ENCODE data around the gene MEGF11.

MEGF11 gene

GRCh38 chr15:65901836-65902235 is 351.7 kb downstream of the MEGF11 start:
- no peaks in the 10 kb centered on the region for H3K27me3 ChIP-seq (ENCODE audit: low read depth, low read length)
- peaks cover 28 to 46% of the 10 kb centered on the region in 2 donors for H3K36me3 ChIP-seq (ENCODE audit: control insufficient read depth in 1 of 2, insufficient read depth in 2 of 2, low read length in 2 of 2)
- H3K27ac ChIP-seq (ENCODE audit: low read length), result no peak overlapping the region

GRCh38 chr15:65901336-65901735 is 352.2 kb downstream of the MEGF11 start:
- Histone ChIP-seq H3K4me1 (ENCODE audit: control insufficient read depth in 1 of 2, insufficient read depth in 2 of 2, low read length in 2 of 2) (no peaks in the 10 kb centered on the region), H3K9me3 (ENCODE audit: control insufficient read depth in 1 of 2, low read length in 2 of 2) (no peaks in the 10 kb centered on the region), H3K4me3 (ENCODE audit: low read depth in 1 of 2, low read length in 2 of 2) (no peak overlapping the region), H3K27ac (ENCODE audit: low read length) (no peak overlapping the region), H3K27me3 (ENCODE audit: low read depth, low read length) (no peaks in the 10 kb centered on the region), H3K36me3 (ENCODE audit: control insufficient read depth in 1 of 2, insufficient read depth in 2 of 2, low read length in 2 of 2) (peaks cover 32 to 46% of the 10 kb centered on the region in 2 donors)

More at GRCh38 chr15:65901836-65902235, 351.7 kb downstream of the MEGF11 start:
- H3K4me3 ChIP-seq (ENCODE audit: low read depth in 1 of 2, low read length in 2 of 2), result no peak overlapping the region
- H3K4me1 ChIP-seq (ENCODE audit: control insufficient read depth in 1 of 2, insufficient read depth in 2 of 2, low read length in 2 of 2), result no peaks in the 10 kb centered on the region
- no peaks in the 10 kb centered on the region for H3K9me3 ChIP-seq (ENCODE audit: control insufficient read depth in 1 of 2, low read length in 2 of 2)

DNA sequence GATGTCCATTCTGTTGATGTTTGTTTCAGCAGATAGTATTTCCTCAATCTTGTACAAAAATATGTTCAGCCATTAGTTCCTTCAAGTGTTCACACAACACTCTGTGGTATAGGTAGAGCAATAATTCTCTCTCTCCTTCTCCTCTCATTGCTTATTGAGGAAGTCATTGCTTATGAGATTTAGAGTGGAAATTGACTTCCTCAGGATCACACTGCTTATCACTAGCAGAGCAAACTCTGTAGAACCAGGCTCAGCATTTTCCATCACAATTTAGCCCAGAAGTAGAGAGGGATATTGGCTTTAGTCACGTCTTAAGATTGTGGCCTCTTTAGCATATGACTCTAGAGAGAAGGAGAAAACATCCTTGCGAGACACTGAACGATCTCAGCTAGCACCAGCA is 353.1 kb downstream of the MEGF11 start:
- no peaks in the 10 kb centered on the region for H3K27me3 ChIP-seq (ENCODE audit: low read depth, low read length)
- no peak overlapping the region for H3K4me3 ChIP-seq (ENCODE audit: low read depth in 1 of 2, low read length in 2 of 2)
- H3K9me3 ChIP-seq (ENCODE audit: control insufficient read depth in 1 of 2, low read length in 2 of 2), result no peaks in the 10 kb centered on the region
- H3K27ac ChIP-seq (ENCODE audit: low read length), result no peak overlapping the region
- H3K4me1 ChIP-seq (ENCODE audit: control insufficient read depth in 1 of 2, insufficient read depth in 2 of 2, low read length in 2 of 2), result no peaks in the 10 kb centered on the region
- peaks cover 33 to 41% of the 10 kb centered on the region in 2 donors for H3K36me3 ChIP-seq (ENCODE audit: control insufficient read depth in 1 of 2, insufficient read depth in 2 of 2, low read length in 2 of 2)

GRCh38 chr15:65896236-65896635 is 357.3 kb downstream of the MEGF11 start:
- H3K36me3 ChIP-seq (ENCODE audit: control insufficient read depth in 1 of 2, insufficient read depth in 2 of 2, low read length in 2 of 2), result peaks cover 27 to 33% of the 10 kb centered on the region in 2 donors
- no peaks in the 10 kb centered on the region for H3K9me3 ChIP-seq (ENCODE audit: control insufficient read depth in 1 of 2, low read length in 2 of 2)
- no peak overlapping the region for H3K27ac ChIP-seq (ENCODE audit: low read length)
- no peak overlapping the region for H3K4me3 ChIP-seq (ENCODE audit: low read depth in 1 of 2, low read length in 2 of 2)
- no peaks in the 10 kb centered on the region for H3K4me1 ChIP-seq (ENCODE audit: control insufficient read depth in 1 of 2, insufficient read depth in 2 of 2, low read length in 2 of 2)
- H3K27me3 ChIP-seq (ENCODE audit: low read depth, low read length), result no peaks in the 10 kb centered on the region

DNA sequence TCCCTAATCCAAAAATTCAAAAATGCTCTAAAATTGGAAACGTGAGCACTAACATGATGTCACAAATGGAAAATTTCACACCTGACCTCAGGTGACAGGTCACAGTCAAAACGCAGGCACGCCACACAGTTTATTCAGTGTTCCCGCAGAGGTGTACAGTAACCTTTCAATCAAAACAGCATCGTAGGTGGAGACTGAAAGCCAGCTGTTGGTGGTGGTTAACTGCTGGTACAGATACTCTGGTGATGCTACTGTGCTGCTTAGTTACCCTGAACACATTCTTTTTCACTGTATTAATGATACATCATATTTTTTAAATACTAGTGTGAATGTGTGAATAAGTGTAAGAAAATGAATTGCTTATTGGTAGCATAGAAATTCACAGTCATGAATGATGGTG is 360.5 kb downstream of the MEGF11 start:
- H3K36me3 ChIP-seq (ENCODE audit: control insufficient read depth in 1 of 2, insufficient read depth in 2 of 2, low read length in 2 of 2), result peaks cover 19 to 34% of the 10 kb centered on the region in 2 donors
- H3K9me3 ChIP-seq (ENCODE audit: control insufficient read depth in 1 of 2, low read length in 2 of 2), result no peaks in the 10 kb centered on the region
- H3K4me1 ChIP-seq (ENCODE audit: control insufficient read depth in 1 of 2, insufficient read depth in 2 of 2, low read length in 2 of 2), result no peaks in the 10 kb centered on the region
- H3K4me3 ChIP-seq (ENCODE audit: low read depth in 1 of 2, low read length in 2 of 2), result no peak overlapping the region
- no peak overlapping the region for H3K27ac ChIP-seq (ENCODE audit: low read length)
- H3K27me3 ChIP-seq (ENCODE audit: low read depth, low read length), result no peaks in the 10 kb centered on the region

DNA sequence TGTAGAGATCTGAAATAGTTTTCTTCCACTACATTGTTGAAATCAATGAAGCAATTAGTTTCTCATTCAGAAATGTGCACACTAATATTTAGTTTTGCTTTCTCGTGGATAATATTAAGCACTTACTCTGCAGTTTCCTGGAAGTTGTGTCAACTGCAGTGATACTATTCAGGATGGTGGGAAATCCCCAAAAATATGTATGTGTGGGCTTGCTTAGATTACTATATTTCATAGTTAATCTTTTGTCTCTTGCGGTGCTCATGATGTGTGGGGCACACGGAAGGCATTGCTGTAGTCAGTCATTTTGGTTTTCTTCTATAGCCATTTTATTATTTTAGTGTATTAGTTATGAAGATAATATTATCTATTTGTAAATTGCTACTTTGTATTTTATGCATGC is 364.6 kb downstream of the MEGF11 start:
- Histone ChIP-seq H3K9me3 (ENCODE audit: control insufficient read depth in 1 of 2, low read length in 2 of 2) (no peaks in the 10 kb centered on the region), H3K36me3 (ENCODE audit: control insufficient read depth in 1 of 2, insufficient read depth in 2 of 2, low read length in 2 of 2) (peaks cover 32 to 45% of the 10 kb centered on the region in 2 donors), H3K4me1 (ENCODE audit: control insufficient read depth in 1 of 2, insufficient read depth in 2 of 2, low read length in 2 of 2) (no peaks in the 10 kb centered on the region), H3K4me3 (ENCODE audit: low read depth in 1 of 2, low read length in 2 of 2) (no peak overlapping the region), H3K27me3 (ENCODE audit: low read depth, low read length) (no peaks in the 10 kb centered on the region), H3K27ac (ENCODE audit: low read length) (no peak overlapping the region)

DNA sequence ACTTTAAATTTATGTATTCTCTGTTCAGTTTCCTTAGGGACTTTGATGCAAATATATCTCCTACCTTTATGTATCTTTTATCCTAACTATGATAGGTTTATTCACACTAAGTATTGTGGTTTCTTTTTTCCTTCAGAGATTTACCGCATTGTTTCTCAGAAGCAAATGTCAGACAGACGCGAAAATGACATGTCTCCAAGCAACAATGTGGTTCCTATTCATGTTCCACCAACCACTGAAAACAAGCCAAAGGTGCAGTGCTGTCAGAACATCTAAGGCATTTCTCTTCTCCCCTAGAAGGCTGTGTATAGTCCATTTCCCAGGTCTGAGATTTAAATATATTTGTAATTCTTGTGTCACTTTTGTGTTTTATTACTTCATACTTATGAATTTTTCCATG is 366.0 kb downstream of the MEGF11 start:
- Histone ChIP-seq H3K27me3 (ENCODE audit: low read depth, low read length) (no peaks in the 10 kb centered on the region), H3K36me3 (ENCODE audit: control insufficient read depth in 1 of 2, insufficient read depth in 2 of 2, low read length in 2 of 2) (peaks cover 30 to 51% of the 10 kb centered on the region in 2 donors), H3K9me3 (ENCODE audit: control insufficient read depth in 1 of 2, low read length in 2 of 2) (no peaks in the 10 kb centered on the region), H3K4me1 (ENCODE audit: control insufficient read depth in 1 of 2, insufficient read depth in 2 of 2, low read length in 2 of 2) (no peaks in the 10 kb centered on the region), H3K27ac (ENCODE audit: low read length) (no peak overlapping the region), H3K4me3 (ENCODE audit: low read depth in 1 of 2, low read length in 2 of 2) (no peak overlapping the region)

DNA sequence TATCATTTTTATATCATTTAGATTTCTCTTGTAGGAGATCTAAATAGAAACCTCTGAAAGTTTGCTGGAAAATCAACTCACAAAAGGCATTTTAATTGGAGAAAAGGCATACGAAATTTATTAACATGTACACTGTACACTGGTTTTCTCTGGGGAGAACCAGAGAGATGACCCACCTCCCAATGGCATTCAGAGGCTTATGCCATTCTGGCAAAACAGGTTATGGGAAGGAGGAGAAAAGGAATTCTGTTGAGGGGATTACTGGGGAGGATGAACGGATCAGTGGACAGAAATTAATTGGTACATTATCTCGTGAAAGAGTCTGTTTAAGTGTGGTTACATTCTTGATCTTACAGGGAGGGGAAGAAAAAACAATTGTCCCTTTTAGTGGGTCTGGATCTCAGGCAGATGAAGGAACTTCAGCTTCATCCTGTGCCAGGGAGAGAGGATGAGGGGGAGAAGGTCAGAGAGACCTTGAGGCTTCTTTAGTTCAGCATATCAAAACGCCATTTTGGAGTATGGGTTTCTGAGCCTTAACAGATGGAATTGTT is 367.8 kb downstream of the MEGF11 start:
- no peaks in the 10 kb centered on the region for H3K9me3 ChIP-seq (ENCODE audit: control insufficient read depth in 1 of 2, low read length in 2 of 2)
- no peak overlapping the region for H3K4me3 ChIP-seq (ENCODE audit: low read depth in 1 of 2, low read length in 2 of 2)
- H3K4me1 ChIP-seq (ENCODE audit: control insufficient read depth in 1 of 2, insufficient read depth in 2 of 2, low read length in 2 of 2), result no peaks in the 10 kb centered on the region
- H3K27me3 ChIP-seq (ENCODE audit: low read depth, low read length), result no peaks in the 10 kb centered on the region
- H3K27ac ChIP-seq (ENCODE audit: low read length), result no peak overlapping the region
- peaks cover 32 to 51% of the 10 kb centered on the region in 2 donors for H3K36me3 ChIP-seq (ENCODE audit: control insufficient read depth in 1 of 2, insufficient read depth in 2 of 2, low read length in 2 of 2)

GRCh38 chr15:65884511-65884910 is 369.0 kb downstream of the MEGF11 start:
- Histone ChIP-seq H3K4me1 (ENCODE audit: control insufficient read depth in 1 of 2, insufficient read depth in 2 of 2, low read length in 2 of 2) (no peaks in the 10 kb centered on the region), H3K4me3 (ENCODE audit: low read depth in 1 of 2, low read length in 2 of 2) (no peak overlapping the region), H3K27ac (ENCODE audit: low read length) (no peak overlapping the region), H3K9me3 (ENCODE audit: control insufficient read depth in 1 of 2, low read length in 2 of 2) (no peaks in the 10 kb centered on the region), H3K36me3 (ENCODE audit: control insufficient read depth in 1 of 2, insufficient read depth in 2 of 2, low read length in 2 of 2) (peaks cover 39 to 50% of the 10 kb centered on the region in 2 donors), H3K27me3 (ENCODE audit: low read depth, low read length) (no peaks in the 10 kb centered on the region)

- H3K4me3 ChIP-seq (ENCODE audit: low read depth in 1 of 2, low read length in 2 of 2), result no peak overlapping the region
- H3K27ac ChIP-seq (ENCODE audit: low read length), result no peak overlapping the region
- no peaks in the 10 kb centered on the region for H3K9me3 ChIP-seq (ENCODE audit: control insufficient read depth in 1 of 2, low read length in 2 of 2)
- H3K4me1 ChIP-seq (ENCODE audit: control insufficient read depth in 1 of 2, insufficient read depth in 2 of 2, low read length in 2 of 2), result no peaks in the 10 kb centered on the region
- H3K36me3 ChIP-seq (ENCODE audit: control insufficient read depth in 1 of 2, insufficient read depth in 2 of 2, low read length in 2 of 2), result peaks cover 41 to 44% of the 10 kb centered on the region in 2 donors
- H3K27me3 ChIP-seq (ENCODE audit: low read depth, low read length), result no peaks in the 10 kb centered on the region
Observed at GRCh38 chr15:65883571-65883970, 370.0 kb downstream of the MEGF11 start.

DNA sequence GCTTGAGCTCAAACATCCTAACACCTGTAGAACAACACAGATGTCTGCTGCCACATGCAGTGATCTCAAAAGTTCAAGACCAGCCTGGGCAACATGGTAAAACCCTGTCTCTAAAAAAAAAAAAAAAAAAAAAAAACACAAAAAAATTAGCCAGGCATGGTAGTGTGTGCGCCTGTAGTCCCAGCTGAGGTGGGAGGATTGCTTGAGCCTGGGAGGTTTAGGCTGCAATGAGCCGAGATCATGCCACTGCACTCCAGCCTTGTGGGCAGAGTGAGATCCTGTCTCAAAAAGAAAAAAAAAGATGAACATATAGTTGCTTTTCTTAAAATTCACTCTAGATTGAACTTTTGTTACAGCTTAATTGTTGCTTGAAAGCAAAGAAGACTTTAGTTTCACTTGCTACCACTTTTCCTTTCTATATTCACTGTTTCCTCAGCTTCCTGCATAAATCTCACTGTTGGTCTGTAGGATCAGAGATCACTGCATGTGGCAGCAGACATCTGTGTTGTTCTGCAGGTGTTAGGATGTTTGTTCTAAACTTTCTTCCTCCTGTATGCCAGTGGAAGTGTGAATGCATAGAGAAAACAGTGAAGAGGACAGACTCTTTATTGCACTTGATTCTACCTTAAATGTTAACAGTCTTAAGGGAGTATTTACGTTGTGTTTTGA is 371.6 kb downstream of the MEGF11 start:
- no peak overlapping the region for H3K27ac ChIP-seq (ENCODE audit: low read length)
- peaks cover 40 to 41% of the 10 kb centered on the region in 2 donors for H3K36me3 ChIP-seq (ENCODE audit: control insufficient read depth in 1 of 2, insufficient read depth in 2 of 2, low read length in 2 of 2)
- H3K27me3 ChIP-seq (ENCODE audit: low read depth, low read length), result no peaks in the 10 kb centered on the region
- no peak overlapping the region for H3K4me3 ChIP-seq (ENCODE audit: low read depth in 1 of 2, low read length in 2 of 2)
- no peaks in the 10 kb centered on the region for H3K4me1 ChIP-seq (ENCODE audit: control insufficient read depth in 1 of 2, insufficient read depth in 2 of 2, low read length in 2 of 2)
- H3K9me3 ChIP-seq (ENCODE audit: control insufficient read depth in 1 of 2, low read length in 2 of 2), result no peaks in the 10 kb centered on the region

DNA sequence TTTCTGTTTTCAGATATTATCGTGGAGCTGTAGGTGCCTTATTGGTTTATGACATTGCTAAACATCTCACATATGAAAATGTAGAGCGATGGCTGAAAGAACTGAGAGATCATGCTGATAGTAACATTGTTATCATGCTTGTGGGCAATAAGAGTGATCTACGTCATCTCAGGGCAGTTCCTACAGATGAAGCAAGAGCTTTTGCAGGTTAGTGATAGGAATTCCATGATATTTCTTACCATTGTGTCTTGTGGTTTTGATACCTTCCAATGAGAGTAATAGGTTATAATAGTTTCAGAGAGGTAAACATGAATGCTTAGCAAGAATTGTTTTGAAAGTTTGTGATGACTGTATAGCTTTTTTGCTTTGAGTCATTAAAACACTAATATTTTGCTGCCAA is 375.8 kb downstream of the MEGF11 start:
- H3K36me3 ChIP-seq (ENCODE audit: control insufficient read depth in 1 of 2, insufficient read depth in 2 of 2, low read length in 2 of 2), result peaks cover 20 to 32% of the 10 kb centered on the region in 2 donors
- H3K27me3 ChIP-seq (ENCODE audit: low read depth, low read length), result no peaks in the 10 kb centered on the region

More for the DNA sequence above, 375.8 kb downstream of the MEGF11 start:
- peaks cover 3 to 6% of the 10 kb centered on the region in 2 donors for H3K4me1 ChIP-seq (ENCODE audit: control insufficient read depth in 1 of 2, insufficient read depth in 2 of 2, low read length in 2 of 2)
- H3K4me3 ChIP-seq (ENCODE audit: low read depth in 1 of 2, low read length in 2 of 2), result no peak overlapping the region
- no peaks in the 10 kb centered on the region for H3K9me3 ChIP-seq (ENCODE audit: control insufficient read depth in 1 of 2, low read length in 2 of 2)
- no peak overlapping the region for H3K27ac ChIP-seq (ENCODE audit: low read length)
